ENCODE measurements around the gene SLC34A2. TPM values are rescaled to one million over a fixed set of nuclear protein-coding genes. Genes with fewer than 3 reads are reported as not detected.

The SLC34A2 gene
- total and polyA plus RNA-seq, 2 experiments from 2014 or later = not detected

DNA sequence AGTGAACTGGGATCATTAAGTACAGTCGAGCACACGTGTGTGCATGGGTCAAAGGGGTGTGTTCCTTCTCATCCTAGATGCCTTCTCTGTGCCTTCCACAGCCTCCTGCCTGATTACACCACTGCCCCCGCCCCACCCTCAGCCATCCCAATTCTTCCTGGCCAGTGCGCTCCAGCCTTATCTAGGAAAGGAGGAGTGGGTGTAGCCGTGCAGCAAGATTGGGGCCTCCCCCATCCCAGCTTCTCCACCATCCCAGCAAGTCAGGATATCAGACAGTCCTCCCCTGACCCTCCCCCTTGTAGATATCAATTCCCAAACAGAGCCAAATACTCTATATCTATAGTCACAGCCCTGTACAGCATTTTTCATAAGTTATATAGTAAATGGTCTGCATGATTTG is 22.3 kb downstream of the SLC34A2 start:
- no peak for TF ChIP-seq EZH2 (IDR thresholded peaks at IDR 0.05; ENCODE audit: insufficient read depth, poor library complexity, severe bottlenecking)
- TF ChIP-seq EZH2phosphoT487 (IDR thresholded peaks at IDR 0.05; ENCODE audit: insufficient read depth, low read depth) = no peak
- in situ Hi-C loops (cut with MboI) = no loop called here

DNA sequence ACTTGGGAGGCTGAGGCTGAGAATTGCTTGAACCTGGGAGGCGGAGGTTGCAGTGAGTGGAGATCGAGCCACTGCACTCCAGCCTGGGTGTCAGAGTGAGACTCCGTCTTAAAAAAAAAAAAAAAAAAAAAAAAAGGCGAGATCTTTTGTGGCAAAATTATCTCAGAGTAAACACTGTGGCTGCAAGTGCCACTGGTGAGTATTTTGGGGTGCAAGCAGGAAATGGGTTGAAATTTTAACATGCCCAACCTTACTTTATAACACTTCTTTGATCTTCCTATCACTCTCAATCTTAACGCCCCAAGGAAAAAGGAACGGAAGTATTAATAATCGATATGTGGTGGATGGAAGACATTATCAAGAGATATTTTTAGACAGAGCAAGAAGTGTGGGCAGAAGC is 32.1 kb downstream of the SLC34A2 start:
- no peaks in the 10 kb centered on the region for H3F3A ChIP-seq (ENCODE audit: insufficient read depth)
- TF ChIP-seq EZH2phosphoT487 (IDR thresholded peaks at IDR 0.05; ENCODE audit: insufficient read depth, low read depth) (no peak), EZH2 (IDR thresholded peaks at IDR 0.05; ENCODE audit: insufficient read depth, poor library complexity, severe bottlenecking) (no peak)
- no peaks in the 10 kb centered on the region for H3K79me2 ChIP-seq (ENCODE audit: insufficient read depth)
- in situ Hi-C loops (cut with MboI) = no loop called here
- H3K27me3 ChIP-seq (replicated peaks; ENCODE audit: insufficient read depth) = no peaks in the 10 kb centered on the region
- no peaks in the 10 kb centered on the region for H3K9me3 ChIP-seq (ENCODE audit: low read depth)
- H3K4me3 ChIP-seq = no peak overlapping the region
- no peak overlapping the region for H3K9ac ChIP-seq
- no peak overlapping the region for H2AFZ ChIP-seq
- H3K9me2 ChIP-seq (ENCODE audit: insufficient read depth) = no peaks in the 10 kb centered on the region
- no peaks in the 10 kb centered on the region for H4K20me1 ChIP-seq (ENCODE audit: insufficient read depth)
- H3K27ac ChIP-seq = no peak overlapping the region
- no peak for DNase-seq
- H3K4me1 ChIP-seq (ENCODE audit: insufficient read depth) = no peaks in the 10 kb centered on the region
- H3K36me3 ChIP-seq (ENCODE audit: low read depth) = no peaks in the 10 kb centered on the region
- 76 to 77% methylated on average over 7 of the region's 7 CpGs for WGBS, 2 experiments (ENCODE audit: low coverage in 1 of 2, low lambda C conversion rate in 2 of 2, missing lambda C conversion rate in 2 of 2)
- H3K4me2 ChIP-seq (ENCODE audit: unreplicated experiment) = no peak overlapping the region

More for the DNA sequence above, 22.3 kb downstream of the SLC34A2 start:
- no peak for DNase-seq
- Histone ChIP-seq H3K4me2 (ENCODE audit: unreplicated experiment) (no peak overlapping the region), H3K27ac (no peak overlapping the region), H4K20me1 (ENCODE audit: insufficient read depth) (no peaks in the 10 kb centered on the region), H3K9ac (no peak overlapping the region), H3K4me3 (no peak overlapping the region), H3F3A (ENCODE audit: insufficient read depth) (no peaks in the 10 kb centered on the region), H3K27me3 (replicated peaks; ENCODE audit: insufficient read depth) (peaks cover 4% of the 10 kb centered on the region; the same call in 1 of the 2 replicates), H3K9me3 (ENCODE audit: low read depth) (no peaks in the 10 kb centered on the region), H3K9me2 (ENCODE audit: insufficient read depth) (no peaks in the 10 kb centered on the region), H2AFZ (no peak overlapping the region), H3K4me1 (ENCODE audit: insufficient read depth) (no peaks in the 10 kb centered on the region), H3K79me2 (ENCODE audit: insufficient read depth) (no peaks in the 10 kb centered on the region), H3K36me3 (ENCODE audit: low read depth) (no peaks in the 10 kb centered on the region)
- 48 to 51% methylated on average over 5 of the region's 5 CpGs for WGBS, 2 experiments (ENCODE audit: low coverage in 1 of 2, low lambda C conversion rate in 2 of 2, missing lambda C conversion rate in 2 of 2)

DNA sequence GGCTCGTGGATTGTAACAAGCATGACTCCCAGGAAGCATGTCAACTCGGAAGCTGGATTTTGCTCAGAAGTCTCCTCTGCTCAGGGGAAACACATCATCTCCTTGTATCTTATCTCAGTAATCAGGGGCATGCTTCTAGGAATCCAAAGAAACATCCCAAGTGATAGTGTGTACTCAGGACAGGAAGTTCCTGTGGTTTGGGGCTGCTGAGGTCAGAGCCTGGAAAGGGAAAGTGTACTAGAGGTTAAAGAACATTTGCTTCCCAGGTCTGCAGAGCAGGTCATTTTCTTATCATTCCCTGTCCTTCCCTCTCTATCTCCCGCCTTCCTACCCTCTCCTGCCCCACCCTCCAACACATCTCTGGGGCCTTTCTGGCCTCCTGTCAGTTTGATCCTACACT is 38.8 kb downstream of the SLC34A2 start:
- no peak for TF ChIP-seq EZH2 (IDR thresholded peaks at IDR 0.05; ENCODE audit: insufficient read depth, poor library complexity, severe bottlenecking)
- TF ChIP-seq EZH2phosphoT487 (IDR thresholded peaks at IDR 0.05; ENCODE audit: insufficient read depth, low read depth) = no peak
- Histone ChIP-seq H2AFZ (no peak overlapping the region), H4K20me1 (ENCODE audit: insufficient read depth) (no peaks in the 10 kb centered on the region), H3K36me3 (ENCODE audit: low read depth) (no peaks in the 10 kb centered on the region), H3K9ac (no peak overlapping the region), H3K79me2 (ENCODE audit: insufficient read depth) (no peaks in the 10 kb centered on the region), H3K9me2 (ENCODE audit: insufficient read depth) (no peaks in the 10 kb centered on the region), H3K27ac (no peak overlapping the region), H3K4me2 (ENCODE audit: unreplicated experiment) (no peak overlapping the region), H3K27me3 (replicated peaks; ENCODE audit: insufficient read depth) (peaks cover 10% of the 10 kb centered on the region), H3K4me1 (ENCODE audit: insufficient read depth) (no peaks in the 10 kb centered on the region), H3F3A (ENCODE audit: insufficient read depth) (no peaks in the 10 kb centered on the region), H3K9me3 (ENCODE audit: low read depth) (no peaks in the 10 kb centered on the region), H3K4me3 (no peak overlapping the region)
- WGBS, 2 experiments (ENCODE audit: low coverage in 1 of 2, low lambda C conversion rate in 2 of 2, missing lambda C conversion rate in 2 of 2) = 35 to 38% methylated on average over 3 of the region's 3 CpGs
- in situ Hi-C loops (cut with MboI) = no loop called here
- no peak for DNase-seq

DNA sequence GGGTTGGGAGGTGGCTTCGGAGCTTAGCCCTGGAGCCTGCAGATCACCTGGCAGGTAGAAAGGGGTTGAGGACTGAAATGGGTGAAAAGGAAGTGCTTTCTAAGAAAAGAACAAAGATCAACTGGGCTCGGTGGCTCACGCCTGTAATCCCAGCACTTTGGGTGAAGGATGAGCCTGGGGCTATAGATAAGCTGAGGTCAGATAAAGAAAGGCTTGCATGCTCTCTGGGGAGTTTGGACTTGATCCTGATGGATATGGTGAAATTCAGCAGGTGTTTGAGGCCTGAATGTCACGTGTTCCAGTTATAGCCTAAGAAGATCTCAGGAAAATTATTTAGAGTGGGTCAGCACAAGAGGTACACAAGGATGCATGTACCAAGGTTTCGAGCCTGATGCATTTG is 40.8 kb downstream of the SLC34A2 start:
- Histone ChIP-seq H3K27me3 (replicated peaks; ENCODE audit: insufficient read depth) (peaks cover 10% of the 10 kb centered on the region), H3K36me3 (ENCODE audit: low read depth) (no peaks in the 10 kb centered on the region), H3K79me2 (ENCODE audit: insufficient read depth) (no peaks in the 10 kb centered on the region), H2AFZ (no peak overlapping the region), H3K4me3 (no peak overlapping the region), H3K4me2 (ENCODE audit: unreplicated experiment) (no peak overlapping the region), H3K9ac (no peak overlapping the region), H3F3A (ENCODE audit: insufficient read depth) (no peaks in the 10 kb centered on the region), H3K9me3 (ENCODE audit: low read depth) (no peaks in the 10 kb centered on the region), H4K20me1 (ENCODE audit: insufficient read depth) (no peaks in the 10 kb centered on the region), H3K27ac (no peak overlapping the region), H3K9me2 (ENCODE audit: insufficient read depth) (no peaks in the 10 kb centered on the region), H3K4me1 (ENCODE audit: insufficient read depth) (no peaks in the 10 kb centered on the region)
- DNase-seq = no peak
- in situ Hi-C loops (cut with MboI) = no loop called here
- WGBS, 2 experiments (ENCODE audit: low coverage in 1 of 2, low lambda C conversion rate in 2 of 2, missing lambda C conversion rate in 2 of 2) = 49 to 62% methylated on average over 5 of the region's 5 CpGs
- TF ChIP-seq EZH2 (IDR thresholded peaks at IDR 0.05; ENCODE audit: insufficient read depth, poor library complexity, severe bottlenecking) (no peak), EZH2phosphoT487 (IDR thresholded peaks at IDR 0.05; ENCODE audit: insufficient read depth, low read depth) (no peak)

DNA sequence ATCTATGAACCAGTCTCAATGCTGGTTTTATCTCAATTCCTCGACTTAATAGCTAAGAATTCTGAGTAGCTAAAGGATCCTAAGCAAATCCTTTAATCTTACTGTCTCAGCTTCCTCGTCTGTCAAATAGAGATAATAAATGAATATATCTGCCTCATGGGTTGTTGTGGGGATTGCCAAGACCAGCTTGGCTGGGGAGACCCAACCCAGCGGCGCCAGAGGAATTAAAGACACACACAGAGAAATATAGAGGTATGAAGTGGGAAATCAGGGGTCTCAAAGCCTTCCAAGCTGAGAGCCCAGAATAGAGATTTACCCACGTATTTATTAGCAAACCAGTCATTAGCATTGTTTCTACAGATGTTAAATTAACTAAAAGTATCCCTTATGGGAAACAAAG is 41.9 kb downstream of the SLC34A2 start:
- H3K9me3 ChIP-seq (ENCODE audit: low read depth) = no peaks in the 10 kb centered on the region
- H3K4me3 ChIP-seq = no peak overlapping the region
- no peak overlapping the region for H3K9ac ChIP-seq
- no peak for DNase-seq
- H2AFZ ChIP-seq = no peak overlapping the region
- peaks cover 10% of the 10 kb centered on the region for H3K27me3 ChIP-seq (replicated peaks; ENCODE audit: insufficient read depth)
- H4K20me1 ChIP-seq (ENCODE audit: insufficient read depth) = no peaks in the 10 kb centered on the region
- 29 to 37% methylated on average over 5 of the region's 5 CpGs for WGBS, 2 experiments (ENCODE audit: low coverage in 1 of 2, low lambda C conversion rate in 2 of 2, missing lambda C conversion rate in 2 of 2)
- H3K4me1 ChIP-seq (ENCODE audit: insufficient read depth) = no peaks in the 10 kb centered on the region
- H3K79me2 ChIP-seq (ENCODE audit: insufficient read depth) = no peaks in the 10 kb centered on the region
- no peaks in the 10 kb centered on the region for H3F3A ChIP-seq (ENCODE audit: insufficient read depth)
- in situ Hi-C loops (cut with MboI) = no loop called here
- no peaks in the 10 kb centered on the region for H3K9me2 ChIP-seq (ENCODE audit: insufficient read depth)
- H3K27ac ChIP-seq = no peak overlapping the region
- TF ChIP-seq EZH2 (IDR thresholded peaks at IDR 0.05; ENCODE audit: insufficient read depth, poor library complexity, severe bottlenecking) (no peak), EZH2phosphoT487 (IDR thresholded peaks at IDR 0.05; ENCODE audit: insufficient read depth, low read depth) (no peak)
- H3K36me3 ChIP-seq (ENCODE audit: low read depth) = no peaks in the 10 kb centered on the region
- H3K4me2 ChIP-seq (ENCODE audit: unreplicated experiment) = no peak overlapping the region
